Activated naive CD8-positive, alpha-beta T cell (primary cell): ENCODE measurements around the gene PLCG2.
"Not testable (repeated sequence)": the region's sequence is repeated elsewhere in the genome, so short reads cannot be mapped to it uniquely, and the experiment has no call there.

Experiments
- H3K27ac Mint-ChIP-seq: one replicate; pipeline ENCODE4 v1.8.0; 2021; ENCODE audit warnings: mixed read lengths
- H3K27me3 Mint-ChIP-seq: one replicate; pipeline ENCODE4 v1.8.0; 2021; ENCODE audit warnings: mixed read lengths
- H3K36me3 Mint-ChIP-seq: one replicate; pipeline ENCODE4 v1.8.0; 2021; ENCODE audit warnings: mixed read lengths
- H3K4me1 Mint-ChIP-seq: one replicate; pipeline ENCODE4 v1.8.0; 2021; ENCODE audit warnings: low read depth, mixed read lengths
- H3K4me3 Mint-ChIP-seq: one replicate; pipeline ENCODE4 v1.8.0; 2021; ENCODE audit warnings: mild to moderate bottlenecking, mixed read lengths
- H3K9me3 Mint-ChIP-seq: one replicate; pipeline ENCODE4 v1.8.0; 2021; ENCODE audit warnings: low read depth, mixed read lengths

PLCG2 gene

GRCh38 chr16:81778861-81779535, at the start of gene PLCG2:
PLCG2 (plus strand) TSS chr16:81779291; CDS start chr16:81785990, 6,699 bp downstream.
- Mint-ChIP-seq H3K4me1 (peaks cover 10% of the 10 kb centered on the region), H3K27ac (no peak within 1 kb of the TSS), H3K27me3 (peaks cover 28% of the 10 kb centered on the region)

DNA sequence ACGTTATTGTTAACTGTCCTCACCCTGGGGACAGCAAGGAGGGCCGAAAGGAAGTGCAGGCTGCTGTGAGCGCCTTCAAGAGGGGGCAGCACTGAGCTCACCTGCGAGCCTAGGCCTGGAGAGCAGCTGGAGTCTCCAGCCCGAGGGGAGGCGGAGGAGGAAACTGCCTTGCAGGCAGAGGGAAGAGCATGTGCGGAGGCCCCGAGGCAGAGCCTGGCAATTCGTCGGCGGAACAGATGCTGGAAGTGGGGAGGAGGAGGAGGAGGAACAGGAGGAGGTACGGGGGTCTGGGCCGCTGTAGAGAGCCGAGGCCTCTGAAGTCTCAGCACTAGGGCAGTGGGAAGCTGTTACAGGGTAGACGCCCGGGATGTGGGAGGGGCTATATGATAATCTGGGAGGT, 49.6 kb upstream of the PLCG2 start:
- Mint-ChIP-seq H3K4me1 (peaks cover 12% of the 10 kb centered on the region), H3K4me3 (peak overlapping the region; percentile 75), H3K27ac (no peak overlapping the region), H3K9me3 (no peaks in the 10 kb centered on the region), H3K36me3 (no peaks in the 10 kb centered on the region), H3K27me3 (no peaks in the 10 kb centered on the region)

More at GRCh38 chr16:81778861-81779535, at the start of gene PLCG2:
- Mint-ChIP-seq H3K4me3 (peak within 1 kb of the TSS; percentile 87), H3K36me3 (no peaks in the 10 kb centered on the region), H3K9me3 (no peaks in the 10 kb centered on the region)

GRCh38 chr16:81730090-81731051, 48.7 kb upstream of the PLCG2 start:
- Mint-ChIP-seq H3K4me1 (peaks cover 12% of the 10 kb centered on the region), H3K27me3 (no peaks in the 10 kb centered on the region), H3K27ac (peak overlapping the region; percentile 69), H3K9me3 (no peaks in the 10 kb centered on the region), H3K4me3 (peak overlapping the region; percentile 88), H3K36me3 (no peaks in the 10 kb centered on the region)

DNA sequence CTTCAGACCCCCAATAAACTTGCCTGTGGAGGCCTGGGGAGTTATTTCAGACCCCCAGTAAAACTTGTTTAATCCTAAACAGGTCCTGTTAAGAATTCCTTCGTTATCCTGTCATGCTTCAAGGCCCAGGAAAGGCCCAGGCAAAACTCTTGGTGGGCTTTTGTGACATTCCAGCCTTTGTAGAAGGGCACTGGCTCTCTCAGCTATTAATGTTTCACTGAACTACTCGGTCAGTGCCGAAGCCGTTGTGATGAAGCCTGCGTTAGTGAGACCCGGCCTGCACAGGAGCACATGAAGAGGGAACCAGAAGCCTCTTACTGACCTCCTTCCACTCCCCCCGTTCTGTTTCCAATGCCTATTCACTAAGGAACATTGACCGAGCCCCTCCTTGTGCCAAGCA, 47.4 kb upstream of the PLCG2 start:
- Mint-ChIP-seq H3K36me3 (no peaks in the 10 kb centered on the region), H3K27me3 (no peaks in the 10 kb centered on the region), H3K4me1 (peaks cover 12% of the 10 kb centered on the region), H3K9me3 (no peaks in the 10 kb centered on the region), H3K4me3 (no peak overlapping the region), H3K27ac (no peak overlapping the region)

DNA sequence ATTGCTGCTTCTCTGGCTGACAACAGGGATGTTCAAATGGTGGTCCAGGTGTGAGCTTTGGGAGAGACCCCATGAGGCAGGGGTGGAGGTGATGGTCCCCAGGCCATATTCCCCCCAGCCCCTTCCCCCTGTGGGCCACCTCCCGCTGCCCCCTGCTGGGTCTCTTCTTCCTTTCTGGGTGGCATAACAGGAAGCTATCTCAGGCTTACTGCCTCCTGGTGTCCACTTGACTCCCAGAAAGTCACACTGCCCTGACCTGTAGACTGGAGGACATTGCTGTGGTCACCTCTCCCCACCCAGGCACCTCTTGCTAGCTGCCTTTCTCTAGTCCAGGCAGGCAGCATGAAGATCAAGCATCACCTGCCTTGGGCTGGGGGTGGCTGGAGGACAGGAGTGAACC, 46.4 kb upstream of the PLCG2 start:
- H3K36me3 Mint-ChIP-seq: no peaks in the 10 kb centered on the region
- H3K4me1 Mint-ChIP-seq: peaks cover 13% of the 10 kb centered on the region
- no peak overlapping the region for H3K27ac Mint-ChIP-seq

GRCh38 chr16:81733295-81733694, 45.8 kb upstream of the PLCG2 start:
- peaks cover 3% of the 10 kb centered on the region for H3K27me3 Mint-ChIP-seq
- no peak overlapping the region for H3K4me3 Mint-ChIP-seq
- no peaks in the 10 kb centered on the region for H3K36me3 Mint-ChIP-seq
- peaks cover 16% of the 10 kb centered on the region for H3K4me1 Mint-ChIP-seq
- no peaks in the 10 kb centered on the region for H3K9me3 Mint-ChIP-seq
- H3K27ac Mint-ChIP-seq: no peak overlapping the region

More for the DNA sequence above, 46.4 kb upstream of the PLCG2 start:
- Mint-ChIP-seq H3K9me3 (no peaks in the 10 kb centered on the region), H3K4me3 (no peak overlapping the region), H3K27me3 (peaks cover 3% of the 10 kb centered on the region)

- Mint-ChIP-seq H3K36me3 (no peaks in the 10 kb centered on the region), H3K27me3 (peaks cover 3% of the 10 kb centered on the region), H3K4me3 (no peak overlapping the region), H3K9me3 (no peaks in the 10 kb centered on the region), H3K27ac (no peak overlapping the region), H3K4me1 (peaks cover 13% of the 10 kb centered on the region)
These were observed 44.3 kb upstream of the PLCG2 start for GRCh38 chr16:81734632-81735434.

DNA sequence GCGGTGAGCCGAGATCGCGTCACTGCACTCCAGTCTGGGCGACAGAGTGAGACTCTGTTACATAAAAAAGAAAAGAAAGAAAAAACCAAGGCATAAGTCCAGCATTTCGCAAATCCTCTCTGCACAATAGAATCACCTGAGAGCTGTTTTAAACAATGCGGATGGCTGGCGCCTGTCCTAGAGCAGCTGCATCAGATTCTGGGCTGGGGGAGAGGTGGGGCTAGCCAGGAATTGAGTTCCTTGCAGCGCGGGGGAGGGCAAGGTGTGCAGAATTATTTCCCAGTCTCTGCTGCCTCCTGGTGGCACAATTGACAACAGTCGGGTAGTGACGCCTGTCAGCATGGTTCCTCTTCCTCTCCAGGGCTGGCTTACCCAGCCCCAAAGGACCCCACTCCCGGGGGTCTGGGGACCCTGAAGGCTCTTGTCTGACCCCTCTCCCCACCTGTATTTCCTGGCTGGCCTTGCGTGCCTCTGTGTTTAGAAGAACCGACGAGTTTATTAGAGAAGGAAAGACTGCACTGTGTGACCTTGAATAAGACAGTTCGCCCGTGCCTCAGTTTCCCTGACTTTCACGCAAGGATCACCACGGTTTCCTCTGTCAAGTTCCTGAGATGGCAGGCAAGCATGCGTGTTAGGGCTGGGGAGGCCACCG, 41.1 kb upstream of the PLCG2 start:
- H3K4me1 Mint-ChIP-seq: peaks cover 4% of the 10 kb centered on the region
- no peak overlapping the region for H3K27ac Mint-ChIP-seq

GRCh38 chr16:81738783-81739496, 40.2 kb upstream of the PLCG2 start:
- Mint-ChIP-seq H3K4me1 (peaks cover 4% of the 10 kb centered on the region), H3K27ac (no peak overlapping the region), H3K27me3 (peaks cover 3% of the 10 kb centered on the region), H3K9me3 (no peaks in the 10 kb centered on the region), H3K36me3 (no peaks in the 10 kb centered on the region), H3K4me3 (no peak overlapping the region)

More for the DNA sequence above, 41.1 kb upstream of the PLCG2 start:
- H3K36me3 Mint-ChIP-seq: no peaks in the 10 kb centered on the region
- H3K9me3 Mint-ChIP-seq: no peaks in the 10 kb centered on the region
- peaks cover 3% of the 10 kb centered on the region for H3K27me3 Mint-ChIP-seq
- peak overlapping the region; percentile 74 for H3K4me3 Mint-ChIP-seq

- peaks cover 4% of the 10 kb centered on the region for H3K4me1 Mint-ChIP-seq
- no peaks in the 10 kb centered on the region for H3K36me3 Mint-ChIP-seq
- no peak overlapping the region for H3K27ac Mint-ChIP-seq
- no peak overlapping the region for H3K4me3 Mint-ChIP-seq
- peaks cover 3% of the 10 kb centered on the region for H3K27me3 Mint-ChIP-seq
- H3K9me3 Mint-ChIP-seq: no peaks in the 10 kb centered on the region
These were observed 39.6 kb upstream of the PLCG2 start for GRCh38 chr16:81739503-81739902.

DNA sequence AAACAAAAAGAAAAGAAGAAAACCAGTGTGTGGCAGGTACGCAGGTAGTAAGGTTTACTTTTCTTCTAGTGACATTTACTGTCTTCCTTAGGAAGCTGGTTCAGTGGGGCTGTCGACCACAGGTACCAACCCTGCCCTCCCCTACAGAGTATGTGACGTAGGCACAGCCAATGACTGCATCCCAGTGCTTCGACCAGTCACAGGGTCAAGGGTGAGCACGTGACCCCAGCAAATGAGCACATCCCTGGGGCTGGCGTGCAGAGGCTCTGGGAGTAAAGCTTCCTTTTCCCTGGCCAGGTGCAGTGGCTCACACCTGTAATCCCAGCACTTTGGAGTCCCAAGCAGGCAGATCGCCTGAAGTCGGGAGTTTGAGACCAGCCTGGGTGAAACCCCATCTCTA, 38.9 kb upstream of the PLCG2 start:
- no peak overlapping the region for H3K27ac Mint-ChIP-seq
- peaks cover 3% of the 10 kb centered on the region for H3K27me3 Mint-ChIP-seq
- peaks cover 4% of the 10 kb centered on the region for H3K4me1 Mint-ChIP-seq
- H3K9me3 Mint-ChIP-seq: no peaks in the 10 kb centered on the region
- no peaks in the 10 kb centered on the region for H3K36me3 Mint-ChIP-seq
- no peak overlapping the region for H3K4me3 Mint-ChIP-seq

DNA sequence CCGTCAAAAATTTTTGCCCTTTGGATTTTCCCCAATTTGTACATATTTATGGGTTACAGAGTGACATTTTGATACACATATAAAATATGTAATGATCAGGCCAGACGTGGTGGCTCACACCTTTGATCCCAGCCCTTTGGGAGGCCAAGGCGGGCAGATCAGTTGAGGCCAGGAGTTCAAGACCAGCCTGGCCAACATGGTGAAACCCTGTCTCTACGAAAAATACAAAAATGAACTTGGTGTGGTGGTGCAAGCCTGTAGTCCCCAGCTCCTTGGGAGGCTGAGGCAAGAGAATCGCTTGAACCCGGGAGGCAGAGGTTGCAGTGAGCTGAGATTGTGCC, 37.7 kb upstream of the PLCG2 start:
- H3K4me3 Mint-ChIP-seq, H3K36me3 Mint-ChIP-seq, H3K9me3 Mint-ChIP-seq, H3K27me3 Mint-ChIP-seq, H3K27ac Mint-ChIP-seq: not testable (repeated sequence)
- H3K4me1 Mint-ChIP-seq: peaks cover 13% of the 10 kb centered on the region

DNA sequence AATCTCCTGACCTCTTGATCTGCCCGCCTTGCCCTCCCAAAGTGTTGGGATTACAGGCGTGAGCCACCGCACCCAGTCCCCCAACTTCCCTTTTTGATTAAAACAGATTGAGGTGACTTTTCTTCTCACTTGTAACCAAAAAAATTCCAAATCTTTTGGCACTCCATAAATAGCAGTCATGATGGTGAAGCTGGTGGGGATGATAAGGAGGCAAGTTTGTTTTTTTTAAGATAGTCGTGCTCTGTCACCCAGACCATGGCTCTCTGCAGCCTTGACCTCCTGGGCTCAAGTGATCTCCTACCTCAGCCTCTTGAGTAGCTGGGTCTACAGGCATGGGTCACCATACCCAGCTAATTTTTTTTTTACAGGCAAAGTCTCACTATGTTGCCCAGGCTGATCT, 34.7 kb upstream of the PLCG2 start:
- peaks cover 10% of the 10 kb centered on the region for H3K4me1 Mint-ChIP-seq

GRCh38 chr16:81744911-81745310, 34.2 kb upstream of the PLCG2 start:
- no peak overlapping the region for H3K27ac Mint-ChIP-seq
- H3K4me3 Mint-ChIP-seq: no peak overlapping the region
- no peaks in the 10 kb centered on the region for H3K36me3 Mint-ChIP-seq
- no peaks in the 10 kb centered on the region for H3K27me3 Mint-ChIP-seq
- H3K9me3 Mint-ChIP-seq: no peaks in the 10 kb centered on the region
- peaks cover 10% of the 10 kb centered on the region for H3K4me1 Mint-ChIP-seq

More for the DNA sequence above, 34.7 kb upstream of the PLCG2 start:
- Mint-ChIP-seq H3K27me3 (no peaks in the 10 kb centered on the region), H3K27ac (no peak overlapping the region), H3K9me3 (no peaks in the 10 kb centered on the region), H3K4me3 (no peak overlapping the region), H3K36me3 (no peaks in the 10 kb centered on the region)
